B cell (primary cell): ENCODE data around the gene LMAN1L.

Experiments
- CTCF ChIP-seq: fragments of 200-600 bp; IDR thresholded peaks from one replicate; pipeline ENCODE4 v1.8.0; 2022; ENCODE audit warnings: antibody characterized with exemption, mild to moderate bottlenecking
- EZH2 ChIP-seq: IDR thresholded peaks from 2 replicates; pipeline ENCODE4 v1.6.1; 2012; ENCODE audit warnings: borderline replicate concordance, low read depth, mild to moderate bottlenecking, moderate library complexity, low read length; ENCODE audit not compliant: insufficient read depth, poor library complexity, severe bottlenecking

- TF ChIP-seq CTCF (no peak), EZH2 (no peak)
These were observed 9.6 kb downstream of the LMAN1L start for GRCh38 chr15:74822233-74822632.
